ENCODE results near the gene KDM5A. TPM values are rescaled to one million over a fixed set of nuclear protein-coding genes. Genes with fewer than 3 reads are reported as not detected.

KDM5A gene
- total and polyA plus RNA-seq, 2 experiments from 2014 or later, result 47.1 to 48.3 TPM

DNA sequence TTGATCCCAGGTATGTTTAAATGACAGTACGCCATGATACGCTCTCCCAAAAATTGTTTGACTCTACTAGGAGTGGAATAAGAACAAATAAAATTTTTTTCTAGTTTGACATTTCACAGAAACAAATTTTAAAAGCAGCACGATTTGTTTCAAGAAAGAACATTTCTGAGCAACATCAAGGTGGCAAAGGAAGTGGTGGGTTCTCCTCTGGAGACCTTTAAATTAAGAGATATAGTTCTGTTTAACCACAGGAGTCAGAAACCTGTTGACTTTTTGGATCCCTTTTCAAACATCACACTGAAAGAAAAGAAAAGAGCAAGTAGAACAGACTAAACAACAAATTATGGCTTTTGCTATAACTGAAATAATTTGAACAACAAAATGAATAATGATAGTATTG is 124.0 kb downstream of the KDM5A start:
- no peak overlapping the region for H3K27ac Mint-ChIP-seq
- no peak overlapping the region for H2AFZ ChIP-seq
- no peak for ATAC-seq
- no peaks in the 10 kb centered on the region for H4K20me1 ChIP-seq (replicated peaks; ENCODE audit: insufficient read depth)
- no peaks in the 10 kb centered on the region for H3K36me3 ChIP-seq (ENCODE audit: insufficient read depth)
- no peaks in the 10 kb centered on the region for H3K9me2 ChIP-seq (ENCODE audit: insufficient read depth)
- H3K27me3 ChIP-seq (ENCODE audit: insufficient read depth), result no peaks in the 10 kb centered on the region
- no peak overlapping the region for H3K4me2 ChIP-seq
- H3K36me3 Mint-ChIP-seq (ENCODE audit: low read depth), result no peaks in the 10 kb centered on the region
- H3K4me1 Mint-ChIP-seq, result peaks cover 4% of the 10 kb centered on the region; the same call in 2 of the 3 replicates
- H3K27ac ChIP-seq (ENCODE audit: low read depth), result no peak overlapping the region
- peaks cover 5% of the 10 kb centered on the region for H3K27me3 Mint-ChIP-seq (ENCODE audit: insufficient read depth, low read depth, poor library complexity)
- no peaks in the 10 kb centered on the region for H3K9me3 Mint-ChIP-seq
- no peak overlapping the region for H3K4me3 Mint-ChIP-seq
- no peaks in the 10 kb centered on the region for H3F3A ChIP-seq (replicated peaks; ENCODE audit: low read depth)
- no peak for DNase-seq (ENCODE audit: low spot score)
- no peaks in the 10 kb centered on the region for H3K79me2 ChIP-seq (replicated peaks; ENCODE audit: insufficient read depth)
- H3K4me1 ChIP-seq (ENCODE audit: insufficient read depth), result no peaks in the 10 kb centered on the region
- H3K4me3 ChIP-seq, result no peak overlapping the region
- TF ChIP-seq EZH2 (IDR thresholded peaks at IDR 0.05; ENCODE audit: low read depth, unreplicated experiment) (no peak), JUNB (IDR thresholded peaks at IDR 0.05; ENCODE audit: unreplicated experiment) (no peak), CREB1 (CRISPR knock-in tag; IDR thresholded peaks at IDR 0.05; ENCODE audit: low read depth) (no peak), STAT1 (IDR thresholded peaks at IDR 0.05; ENCODE audit: unreplicated experiment) (no peak), ZNF114 (CRISPR knock-in tag; IDR thresholded peaks at IDR 0.05) (no peak), EZH2phosphoT487 (IDR thresholded peaks at IDR 0.05; ENCODE audit: unreplicated experiment) (no peak), POLR2AphosphoS5 (IDR thresholded peaks at IDR 0.05; ENCODE audit: low read depth) (no peak), ZNF331 (CRISPR knock-in tag; IDR thresholded peaks at IDR 0.05; ENCODE audit: low read depth) (no peak), NANOG (IDR thresholded peaks at IDR 0.05; ENCODE audit: borderline replicate concordance) (no peak)
- TF ChIP-seq, protein P1, sequence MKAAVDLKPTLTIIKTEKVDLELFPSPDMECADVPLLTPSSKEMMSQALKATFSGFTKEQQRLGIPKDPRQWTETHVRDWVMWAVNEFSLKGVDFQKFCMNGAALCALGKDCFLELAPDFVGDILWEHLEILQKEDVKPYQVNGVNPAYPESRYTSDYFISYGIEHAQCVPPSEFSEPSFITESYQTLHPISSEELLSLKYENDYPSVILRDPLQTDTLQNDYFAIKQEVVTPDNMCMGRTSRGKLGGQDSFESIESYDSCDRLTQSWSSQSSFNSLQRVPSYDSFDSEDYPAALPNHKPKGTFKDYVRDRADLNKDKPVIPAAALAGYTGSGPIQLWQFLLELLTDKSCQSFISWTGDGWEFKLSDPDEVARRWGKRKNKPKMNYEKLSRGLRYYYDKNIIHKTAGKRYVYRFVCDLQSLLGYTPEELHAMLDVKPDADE (IDR thresholded peaks at IDR 0.05), result no peak
- TF ChIP-seq, protein P2, sequence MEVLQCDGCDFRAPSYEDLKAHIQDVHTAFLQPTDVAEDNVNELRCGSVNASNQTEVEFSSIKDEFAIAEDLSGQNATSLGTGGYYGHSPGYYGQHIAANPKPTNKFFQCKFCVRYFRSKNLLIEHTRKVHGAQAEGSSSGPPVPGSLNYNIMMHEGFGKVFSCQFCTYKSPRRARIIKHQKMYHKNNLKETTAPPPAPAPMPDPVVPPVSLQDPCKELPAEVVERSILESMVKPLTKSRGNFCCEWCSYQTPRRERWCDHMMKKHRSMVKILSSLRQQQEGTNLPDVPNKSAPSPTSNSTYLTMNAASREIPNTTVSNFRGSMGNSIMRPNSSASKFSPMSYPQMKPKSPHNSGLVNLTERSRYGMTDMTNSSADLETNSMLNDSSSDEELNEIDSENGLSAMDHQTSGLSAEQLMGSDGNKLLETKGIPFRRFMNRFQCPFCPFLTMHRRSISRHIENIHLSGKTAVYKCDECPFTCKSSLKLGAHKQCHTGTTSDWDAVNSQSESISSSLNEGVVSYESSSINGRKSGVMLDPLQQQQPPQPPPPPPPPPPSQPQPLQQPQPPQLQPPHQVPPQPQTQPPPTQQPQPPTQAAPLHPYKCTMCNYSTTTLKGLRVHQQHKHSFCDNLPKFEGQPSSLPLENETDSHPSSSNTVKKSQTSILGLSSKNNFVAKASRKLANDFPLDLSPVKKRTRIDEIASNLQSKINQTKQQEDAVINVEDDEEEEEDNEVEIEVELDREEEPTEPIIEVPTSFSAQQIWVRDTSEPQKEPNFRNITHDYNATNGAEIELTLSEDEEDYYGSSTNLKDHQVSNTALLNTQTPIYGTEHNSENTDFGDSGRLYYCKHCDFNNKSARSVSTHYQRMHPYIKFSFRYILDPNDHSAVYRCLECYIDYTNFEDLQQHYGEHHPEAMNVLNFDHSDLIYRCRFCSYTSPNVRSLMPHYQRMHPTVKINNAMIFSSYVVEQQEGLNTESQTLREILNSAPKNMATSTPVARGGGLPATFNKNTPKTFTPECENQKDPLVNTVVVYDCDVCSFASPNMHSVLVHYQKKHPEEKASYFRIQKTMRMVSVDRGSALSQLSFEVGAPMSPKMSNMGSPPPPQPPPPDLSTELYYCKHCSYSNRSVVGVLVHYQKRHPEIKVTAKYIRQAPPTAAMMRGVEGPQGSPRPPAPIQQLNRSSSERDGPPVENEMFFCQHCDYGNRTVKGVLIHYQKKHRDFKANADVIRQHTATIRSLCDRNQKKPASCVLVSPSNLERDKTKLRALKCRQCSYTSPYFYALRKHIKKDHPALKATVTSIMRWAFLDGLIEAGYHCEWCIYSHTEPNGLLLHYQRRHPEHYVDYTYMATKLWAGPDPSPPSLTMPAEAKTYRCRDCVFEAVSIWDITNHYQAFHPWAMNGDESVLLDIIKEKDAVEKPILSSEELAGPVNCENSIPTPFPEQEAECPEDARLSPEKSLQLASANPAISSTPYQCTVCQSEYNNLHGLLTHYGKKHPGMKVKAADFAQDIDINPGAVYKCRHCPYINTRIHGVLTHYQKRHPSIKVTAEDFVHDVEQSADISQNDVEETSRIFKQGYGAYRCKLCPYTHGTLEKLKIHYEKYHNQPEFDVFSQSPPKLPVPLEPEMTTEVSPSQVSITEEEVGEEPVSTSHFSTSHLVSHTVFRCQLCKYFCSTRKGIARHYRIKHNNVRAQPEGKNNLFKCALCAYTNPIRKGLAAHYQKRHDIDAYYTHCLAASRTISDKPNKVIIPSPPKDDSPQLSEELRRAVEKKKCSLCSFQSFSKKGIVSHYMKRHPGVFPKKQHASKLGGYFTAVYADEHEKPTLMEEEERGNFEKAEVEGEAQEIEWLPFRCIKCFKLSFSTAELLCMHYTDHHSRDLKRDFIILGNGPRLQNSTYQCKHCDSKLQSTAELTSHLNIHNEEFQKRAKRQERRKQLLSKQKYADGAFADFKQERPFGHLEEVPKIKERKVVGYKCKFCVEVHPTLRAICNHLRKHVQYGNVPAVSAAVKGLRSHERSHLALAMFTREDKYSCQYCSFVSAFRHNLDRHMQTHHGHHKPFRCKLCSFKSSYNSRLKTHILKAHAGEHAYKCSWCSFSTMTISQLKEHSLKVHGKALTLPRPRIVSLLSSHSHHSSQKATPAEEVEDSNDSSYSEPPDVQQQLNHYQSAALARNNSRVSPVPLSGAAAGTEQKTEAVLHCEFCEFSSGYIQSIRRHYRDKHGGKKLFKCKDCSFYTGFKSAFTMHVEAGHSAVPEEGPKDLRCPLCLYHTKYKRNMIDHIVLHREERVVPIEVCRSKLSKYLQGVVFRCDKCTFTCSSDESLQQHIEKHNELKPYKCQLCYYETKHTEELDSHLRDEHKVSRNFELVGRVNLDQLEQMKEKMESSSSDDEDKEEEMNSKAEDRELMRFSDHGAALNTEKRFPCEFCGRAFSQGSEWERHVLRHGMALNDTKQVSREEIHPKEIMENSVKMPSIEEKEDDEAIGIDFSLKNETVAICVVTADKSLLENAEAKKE (CRISPR knock-in tag; IDR thresholded peaks at IDR 0.05), result no peak
- TF ChIP-seq, protein P3, sequence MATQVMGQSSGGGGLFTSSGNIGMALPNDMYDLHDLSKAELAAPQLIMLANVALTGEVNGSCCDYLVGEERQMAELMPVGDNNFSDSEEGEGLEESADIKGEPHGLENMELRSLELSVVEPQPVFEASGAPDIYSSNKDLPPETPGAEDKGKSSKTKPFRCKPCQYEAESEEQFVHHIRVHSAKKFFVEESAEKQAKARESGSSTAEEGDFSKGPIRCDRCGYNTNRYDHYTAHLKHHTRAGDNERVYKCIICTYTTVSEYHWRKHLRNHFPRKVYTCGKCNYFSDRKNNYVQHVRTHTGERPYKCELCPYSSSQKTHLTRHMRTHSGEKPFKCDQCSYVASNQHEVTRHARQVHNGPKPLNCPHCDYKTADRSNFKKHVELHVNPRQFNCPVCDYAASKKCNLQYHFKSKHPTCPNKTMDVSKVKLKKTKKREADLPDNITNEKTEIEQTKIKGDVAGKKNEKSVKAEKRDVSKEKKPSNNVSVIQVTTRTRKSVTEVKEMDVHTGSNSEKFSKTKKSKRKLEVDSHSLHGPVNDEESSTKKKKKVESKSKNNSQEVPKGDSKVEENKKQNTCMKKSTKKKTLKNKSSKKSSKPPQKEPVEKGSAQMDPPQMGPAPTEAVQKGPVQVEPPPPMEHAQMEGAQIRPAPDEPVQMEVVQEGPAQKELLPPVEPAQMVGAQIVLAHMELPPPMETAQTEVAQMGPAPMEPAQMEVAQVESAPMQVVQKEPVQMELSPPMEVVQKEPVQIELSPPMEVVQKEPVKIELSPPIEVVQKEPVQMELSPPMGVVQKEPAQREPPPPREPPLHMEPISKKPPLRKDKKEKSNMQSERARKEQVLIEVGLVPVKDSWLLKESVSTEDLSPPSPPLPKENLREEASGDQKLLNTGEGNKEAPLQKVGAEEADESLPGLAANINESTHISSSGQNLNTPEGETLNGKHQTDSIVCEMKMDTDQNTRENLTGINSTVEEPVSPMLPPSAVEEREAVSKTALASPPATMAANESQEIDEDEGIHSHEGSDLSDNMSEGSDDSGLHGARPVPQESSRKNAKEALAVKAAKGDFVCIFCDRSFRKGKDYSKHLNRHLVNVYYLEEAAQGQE (IDR thresholded peaks at IDR 0.05; ENCODE audit: unreplicated experiment), result no peak
- TF ChIP-seq, protein P4, sequence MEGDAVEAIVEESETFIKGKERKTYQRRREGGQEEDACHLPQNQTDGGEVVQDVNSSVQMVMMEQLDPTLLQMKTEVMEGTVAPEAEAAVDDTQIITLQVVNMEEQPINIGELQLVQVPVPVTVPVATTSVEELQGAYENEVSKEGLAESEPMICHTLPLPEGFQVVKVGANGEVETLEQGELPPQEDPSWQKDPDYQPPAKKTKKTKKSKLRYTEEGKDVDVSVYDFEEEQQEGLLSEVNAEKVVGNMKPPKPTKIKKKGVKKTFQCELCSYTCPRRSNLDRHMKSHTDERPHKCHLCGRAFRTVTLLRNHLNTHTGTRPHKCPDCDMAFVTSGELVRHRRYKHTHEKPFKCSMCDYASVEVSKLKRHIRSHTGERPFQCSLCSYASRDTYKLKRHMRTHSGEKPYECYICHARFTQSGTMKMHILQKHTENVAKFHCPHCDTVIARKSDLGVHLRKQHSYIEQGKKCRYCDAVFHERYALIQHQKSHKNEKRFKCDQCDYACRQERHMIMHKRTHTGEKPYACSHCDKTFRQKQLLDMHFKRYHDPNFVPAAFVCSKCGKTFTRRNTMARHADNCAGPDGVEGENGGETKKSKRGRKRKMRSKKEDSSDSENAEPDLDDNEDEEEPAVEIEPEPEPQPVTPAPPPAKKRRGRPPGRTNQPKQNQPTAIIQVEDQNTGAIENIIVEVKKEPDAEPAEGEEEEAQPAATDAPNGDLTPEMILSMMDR (conservative IDR thresholded peaks at IDR 0.05; ENCODE audit: low read depth in 2 of 2), result no peak
